Natural killer cell treated with Interleukin-12 subunit alpha and Interleukin-12 subunit beta and Interleukin-15 and Interleukin-18, amount 100 ng/mL, for 72 hours (primary cell): Measurements from ENCODE around the gene MACC1. TPM values are rescaled to one million over a fixed set of nuclear protein-coding genes. Genes with fewer than 3 reads are reported as not detected.

Source experiments
- ATAC-seq, 2 donors: fragments of 150-1000 bp; cut with Tn5 transposase in 1 of 2; sonication (Bioruptor Pico), chemical (Tn5 transposase) in 1 of 2; 2 replicates each; pipeline ENCODE4 v1.10.0; 2021
- DNase-seq: peaks from one replicate; pipeline ENCODE4 v3.0.0; 2022; ENCODE audit warnings: low spot score
- H3K27ac Mint-ChIP-seq, 2 donors: 1 replicate in 1 of 2; 2 replicates in 1 of 2; pipeline ENCODE4 v1.8.0; 2022; ENCODE audit warnings: mixed read lengths in 2 of 2, mild to moderate bottlenecking in 1 of 2, moderate library complexity in 1 of 2
- H3K27me3 Mint-ChIP-seq, 2 donors: 1 replicate in 1 of 2; 2 replicates in 1 of 2; pipeline ENCODE4 v1.8.0; 2022; ENCODE audit warnings: mixed read lengths in 2 of 2
- H3K36me3 Mint-ChIP-seq: one replicate; pipeline ENCODE4 v1.8.0; 2022; ENCODE audit warnings: mixed read lengths
- H3K4me1 Mint-ChIP-seq, 2 donors: 1 replicate in 1 of 2; 2 replicates in 1 of 2; pipeline ENCODE4 v1.8.0; 2022; ENCODE audit warnings: low read depth in 2 of 2, mixed read lengths in 2 of 2, mild to moderate bottlenecking in 1 of 2
- H3K4me3 Mint-ChIP-seq: one replicate; pipeline ENCODE4 v1.8.0; 2022; ENCODE audit warnings: mixed read lengths
- H3K9me3 Mint-ChIP-seq: 2 replicates; pipeline ENCODE4 v1.8.0; 2022; ENCODE audit warnings: mixed read lengths
- total RNA-seq, 2 donors: library from RNA; stranded (reverse); gene quantifications; one replicate each; pipeline ENCODE4 v1.2.3, GENCODE V29; 2022

The MACC1 gene
- total RNA-seq, 2 donors from 2014 or later: 2.6 to 5.5 TPM

- Mint-ChIP-seq H3K4me1 (peaks cover 12 to 28% of the 10 kb centered on the region in 2 donors), H3K4me3 (peak overlapping the region; percentile 19), H3K27ac (peak overlapping the region; percentile 66 to 77), H3K36me3 (peaks cover 4% of the 10 kb centered on the region), H3K27me3 (peaks cover 0 to under 1% of the 10 kb centered on the region in 2 donors), H3K9me3 (peaks cover 4% of the 10 kb centered on the region)
- no peak for DNase-seq
- ATAC-seq: no peak
These were observed 21.1 kb upstream of the MACC1 start for GRCh38 chr7:20238194-20238753.

DNA sequence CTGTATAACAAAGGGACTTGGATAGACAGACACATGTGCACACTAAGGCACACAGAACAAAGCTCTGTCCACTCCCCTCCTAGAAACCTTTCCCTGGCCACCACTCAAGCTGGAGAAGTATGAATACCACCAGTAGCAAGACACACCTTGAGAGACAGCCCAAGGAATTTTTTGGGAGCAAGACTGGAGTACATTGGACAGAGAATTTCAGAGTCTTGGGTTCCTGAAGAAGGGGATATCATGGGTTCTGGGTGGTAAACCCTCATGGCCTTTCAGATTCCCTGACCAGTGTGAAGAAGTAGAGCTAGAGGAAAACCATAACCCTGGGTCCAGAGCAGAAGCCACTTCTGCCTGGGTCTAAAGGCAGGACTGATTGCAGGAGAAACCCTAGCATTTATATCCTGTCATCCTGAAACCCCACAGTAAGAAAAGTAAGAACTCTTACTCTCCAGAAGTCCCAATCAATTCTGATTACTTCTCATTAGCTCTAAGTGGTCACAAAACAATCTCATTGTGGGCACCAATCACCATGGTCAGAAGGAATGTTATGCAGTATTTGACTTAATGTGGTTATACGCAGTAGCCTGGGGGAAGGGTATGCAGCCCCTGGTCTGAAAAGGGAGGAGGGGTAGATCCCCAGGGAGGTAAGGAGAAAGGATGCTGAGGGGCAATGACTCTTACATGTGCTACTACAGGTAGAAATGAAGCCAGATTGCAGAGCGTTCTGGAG is 20.4 kb upstream of the MACC1 start:
- Mint-ChIP-seq H3K9me3 (peaks cover 8% of the 10 kb centered on the region), H3K36me3 (peaks cover 4% of the 10 kb centered on the region), H3K27me3 (peaks cover 3 to 7% of the 10 kb centered on the region in 2 donors), H3K27ac (peak overlapping the region in 1 of 2 donors; percentile 77), H3K4me3 (peak overlapping the region; percentile 19), H3K4me1 (peaks cover 12 to 28% of the 10 kb centered on the region in 2 donors)
- DNase-seq: no peak
- ATAC-seq: no peak

DNA sequence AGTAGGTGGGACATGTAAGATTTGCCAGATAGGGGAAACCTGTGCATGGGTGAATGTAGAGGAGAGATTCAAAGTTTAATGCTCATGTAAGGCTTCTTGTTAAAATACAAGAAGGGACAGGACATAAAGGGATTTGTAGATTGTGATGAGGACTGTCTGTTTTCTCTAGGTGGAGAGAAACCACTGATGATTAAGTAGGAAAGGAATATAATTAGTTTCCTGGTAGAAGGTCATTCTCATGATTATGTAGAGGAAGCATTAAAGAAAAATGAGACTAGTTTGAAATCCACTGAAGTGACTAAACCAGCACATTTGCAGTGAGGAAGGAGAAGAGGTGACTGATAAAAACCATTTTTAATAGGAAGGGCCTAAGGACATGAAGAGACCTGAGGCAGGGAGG is 19.6 kb upstream of the MACC1 start:
- DNase-seq: no peak
- peaks cover 12 to 28% of the 10 kb centered on the region in 2 donors for H3K4me1 Mint-ChIP-seq
- H3K4me3 Mint-ChIP-seq: peak overlapping the region; percentile 20
- H3K27ac Mint-ChIP-seq: peak overlapping the region; percentile 30 to 77
- H3K36me3 Mint-ChIP-seq: peaks cover 4% of the 10 kb centered on the region
- H3K27me3 Mint-ChIP-seq: peaks cover 4 to 9% of the 10 kb centered on the region in 2 donors
- H3K9me3 Mint-ChIP-seq: peaks cover 9% of the 10 kb centered on the region
- no peak for ATAC-seq

- Mint-ChIP-seq H3K36me3 (peaks cover 4% of the 10 kb centered on the region), H3K9me3 (peaks cover 9% of the 10 kb centered on the region), H3K4me3 (no peak overlapping the region), H3K27me3 (peaks cover 4 to 9% of the 10 kb centered on the region in 2 donors), H3K27ac (no peak overlapping the region), H3K4me1 (peaks cover 12 to 28% of the 10 kb centered on the region in 2 donors)
- DNase-seq (no peak), ATAC-seq (no peak)
These were observed 18.9 kb upstream of the MACC1 start for GRCh38 chr7:20236043-20236442.

DNA sequence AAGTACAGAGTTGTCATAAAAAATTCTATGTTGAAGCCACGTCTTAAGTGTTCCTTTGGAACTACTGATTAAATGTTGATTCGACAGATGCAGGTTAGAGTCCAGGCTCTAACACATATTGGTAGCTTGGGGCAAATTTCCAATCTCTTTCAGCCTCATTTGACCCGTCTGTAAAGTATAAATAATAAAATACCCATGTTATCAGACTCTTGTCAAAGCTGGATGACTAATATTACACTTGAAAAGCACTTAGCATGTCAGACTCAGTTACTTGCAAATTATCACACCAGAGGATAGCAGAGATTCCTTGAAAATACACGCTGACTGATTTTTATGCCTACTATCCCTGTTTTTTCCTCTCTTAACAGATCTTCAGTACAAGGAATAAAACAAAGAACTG is 18.1 kb upstream of the MACC1 start:
- ATAC-seq (no peak), DNase-seq (no peak)
- Mint-ChIP-seq H3K4me1 (peaks cover 12 to 28% of the 10 kb centered on the region in 2 donors), H3K4me3 (no peak overlapping the region), H3K27me3 (peaks cover 4 to 9% of the 10 kb centered on the region in 2 donors), H3K27ac (no peak overlapping the region), H3K36me3 (peaks cover 4% of the 10 kb centered on the region), H3K9me3 (peaks cover 9% of the 10 kb centered on the region)

- no peak for DNase-seq
- Mint-ChIP-seq H3K27ac (no peak overlapping the region), H3K9me3 (peaks cover 9% of the 10 kb centered on the region), H3K4me1 (peaks cover 5 to 17% of the 10 kb centered on the region in 2 donors), H3K27me3 (peaks cover 4 to 9% of the 10 kb centered on the region in 2 donors), H3K36me3 (peaks cover 4% of the 10 kb centered on the region), H3K4me3 (no peak overlapping the region)
- no peak for ATAC-seq
These were observed 16.2 kb upstream of the MACC1 start for GRCh38 chr7:20233362-20233761.

- no peak overlapping the region for H3K4me3 Mint-ChIP-seq
- H3K27me3 Mint-ChIP-seq: peaks cover 4 to 9% of the 10 kb centered on the region in 2 donors
- no peak overlapping the region for H3K27ac Mint-ChIP-seq
- peaks cover 9% of the 10 kb centered on the region for H3K9me3 Mint-ChIP-seq
- ATAC-seq (peak in 1 of 2 donors; percentile 60), DNase-seq (no peak)
- H3K4me1 Mint-ChIP-seq: peaks cover under 1 to 12% of the 10 kb centered on the region in 2 donors
- peaks cover 4% of the 10 kb centered on the region for H3K36me3 Mint-ChIP-seq
These were observed 15.7 kb upstream of the MACC1 start for GRCh38 chr7:20232848-20233247.

DNA sequence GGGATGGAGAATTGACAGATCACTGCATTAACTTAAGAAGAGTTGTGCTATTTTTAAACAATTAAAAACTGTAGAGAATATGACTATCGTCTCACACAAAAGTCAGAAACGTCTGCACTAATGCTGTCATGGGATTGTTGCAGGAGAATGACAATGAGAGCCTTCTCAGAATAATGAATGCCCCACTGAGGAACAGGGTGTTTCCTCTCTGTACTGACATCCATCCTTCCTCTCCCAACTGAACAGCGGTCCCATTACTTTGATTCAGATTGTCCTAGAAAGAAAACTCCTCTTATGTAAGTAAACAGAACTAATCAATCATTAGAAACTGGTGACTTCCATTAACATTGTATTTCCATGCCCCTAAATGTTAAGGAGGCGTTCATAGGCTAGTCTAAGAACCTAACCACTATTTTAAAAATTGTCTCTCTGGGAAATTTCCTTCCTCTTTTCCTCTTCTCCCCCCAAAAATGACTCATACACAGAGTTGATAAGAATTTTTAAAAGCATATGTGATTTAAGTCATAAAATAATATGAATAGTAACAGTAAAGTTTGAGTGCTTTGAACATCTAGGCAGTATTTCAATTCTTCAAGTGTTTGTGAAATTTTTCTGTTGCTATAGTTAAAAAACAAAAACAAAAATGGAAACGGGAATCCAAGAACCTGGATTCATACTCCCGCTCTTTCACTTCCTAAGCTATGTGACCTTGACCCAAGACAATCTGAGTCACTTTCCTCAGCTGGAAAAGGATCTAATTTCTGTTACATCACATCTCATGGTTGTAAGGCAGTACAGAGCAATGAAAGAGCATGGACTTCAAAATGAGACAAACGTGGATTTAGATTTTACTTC is 12.7 kb upstream of the MACC1 start:
- Mint-ChIP-seq H3K4me1 (peaks cover 6 to 10% of the 10 kb centered on the region in 2 donors), H3K36me3 (no peaks in the 10 kb centered on the region), H3K9me3 (peaks cover 13% of the 10 kb centered on the region), H3K4me3 (no peak overlapping the region), H3K27ac (no peak overlapping the region), H3K27me3 (peaks cover 4 to 9% of the 10 kb centered on the region in 2 donors)
- no peak for ATAC-seq
- DNase-seq: no peak

DNA sequence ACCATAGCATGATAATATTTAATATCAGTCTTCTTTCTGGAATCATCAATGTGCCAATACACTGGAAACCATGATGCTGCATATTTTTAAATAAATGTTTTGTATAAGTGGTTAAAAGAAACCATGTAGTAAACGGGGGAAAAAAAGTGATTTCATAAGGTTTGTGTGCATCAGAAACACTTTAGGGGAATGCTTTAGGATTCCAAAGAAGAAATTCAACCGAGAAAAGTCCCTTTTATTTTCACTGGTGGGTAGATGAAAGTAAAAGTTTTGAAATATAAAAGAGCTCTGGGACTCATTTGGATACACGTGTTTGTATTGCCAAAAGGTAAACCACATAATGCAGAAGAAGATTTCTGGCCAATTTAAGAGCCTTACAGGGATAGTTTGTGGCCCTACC is 11.9 kb upstream of the MACC1 start:
- H3K4me1 Mint-ChIP-seq: peaks cover 6 to 10% of the 10 kb centered on the region in 2 donors
- H3K27me3 Mint-ChIP-seq: peaks cover 4 to 9% of the 10 kb centered on the region in 2 donors
- H3K36me3 Mint-ChIP-seq: no peaks in the 10 kb centered on the region
- H3K27ac Mint-ChIP-seq: no peak overlapping the region
- DNase-seq (no peak), ATAC-seq (no peak)
- no peak overlapping the region for H3K4me3 Mint-ChIP-seq
- H3K9me3 Mint-ChIP-seq: peaks cover 14% of the 10 kb centered on the region

DNA sequence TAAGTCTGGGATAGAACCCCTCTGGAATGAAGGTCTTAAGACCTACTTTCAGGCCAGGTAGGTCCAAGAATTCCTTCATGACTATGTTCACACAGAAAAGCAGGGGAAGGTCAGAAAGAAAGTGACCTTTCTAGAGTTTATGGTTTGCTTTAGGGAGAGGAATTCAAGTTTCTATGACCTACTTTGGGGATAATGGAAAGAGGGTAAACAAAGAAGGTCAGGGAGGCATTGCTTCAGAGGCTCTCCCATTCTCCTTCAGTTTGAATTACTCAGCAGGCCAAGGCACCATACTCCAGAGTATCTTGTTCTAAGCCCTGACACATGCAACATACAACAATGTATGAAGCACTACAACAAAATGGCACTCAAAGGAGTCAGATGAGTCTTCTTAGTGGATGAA is 11.5 kb upstream of the MACC1 start:
- DNase-seq (no peak), ATAC-seq (no peak)
- Mint-ChIP-seq H3K27ac (no peak overlapping the region), H3K36me3 (no peaks in the 10 kb centered on the region), H3K27me3 (peaks cover 4 to 9% of the 10 kb centered on the region in 2 donors), H3K4me3 (no peak overlapping the region), H3K9me3 (peaks cover 14% of the 10 kb centered on the region), H3K4me1 (peaks cover 6 to 14% of the 10 kb centered on the region in 2 donors)

GRCh38 chr7:20227291-20227795 is 10.2 kb upstream of the MACC1 start:
- H3K36me3 Mint-ChIP-seq: no peaks in the 10 kb centered on the region
- H3K9me3 Mint-ChIP-seq: peaks cover 9% of the 10 kb centered on the region
- no peak for ATAC-seq
- H3K27me3 Mint-ChIP-seq: no peaks in the 10 kb centered on the region
- H3K4me3 Mint-ChIP-seq: no peak overlapping the region
- DNase-seq: no peak
- H3K27ac Mint-ChIP-seq: no peak overlapping the region
- peaks cover 10 to 18% of the 10 kb centered on the region in 2 donors for H3K4me1 Mint-ChIP-seq

DNA sequence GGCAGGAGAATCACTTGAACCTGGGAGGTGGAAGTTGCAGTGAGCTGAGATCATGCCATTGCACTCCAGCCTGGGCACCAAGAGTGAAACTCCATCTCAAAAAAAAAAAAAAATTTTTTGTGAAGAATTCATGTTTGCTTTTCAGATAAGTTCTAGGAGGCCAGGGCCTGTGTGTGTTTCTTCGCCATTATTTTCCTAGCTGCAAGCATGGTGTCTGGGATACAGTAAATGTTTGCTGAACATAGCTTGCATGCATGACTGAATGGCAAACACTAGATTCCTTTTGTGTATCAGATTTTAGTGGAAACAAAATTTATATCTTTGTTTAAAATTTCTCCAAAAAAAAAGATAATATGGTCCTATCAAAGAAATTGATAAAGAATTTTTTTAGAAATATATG is 9.7 kb upstream of the MACC1 start:
- Mint-ChIP-seq H3K9me3 (peaks cover 9% of the 10 kb centered on the region), H3K27ac (no peak overlapping the region), H3K4me1 (peaks cover 12 to 21% of the 10 kb centered on the region in 2 donors), H3K27me3 (no peaks in the 10 kb centered on the region), H3K36me3 (no peaks in the 10 kb centered on the region), H3K4me3 (no peak overlapping the region)
- ATAC-seq: no peak
- DNase-seq: no peak

DNA sequence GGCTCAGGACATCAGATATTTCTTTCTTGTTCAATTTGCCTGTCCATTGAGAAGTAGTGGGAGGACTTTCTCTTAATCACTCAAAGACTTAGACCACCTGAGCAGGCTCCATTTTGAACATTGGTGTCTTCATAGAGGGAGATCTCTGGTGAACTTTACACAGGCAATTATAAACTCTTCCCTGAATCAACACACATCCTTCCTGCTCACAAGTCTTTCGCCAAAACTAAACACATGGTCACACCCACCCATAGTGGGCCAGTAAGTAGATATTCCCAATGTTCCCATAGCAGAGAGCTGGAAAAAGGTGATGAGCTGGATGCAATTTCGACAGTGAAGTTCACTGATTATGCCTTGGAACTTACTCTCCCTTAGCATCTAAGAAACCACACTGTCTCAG is 8.2 kb upstream of the MACC1 start:
- DNase-seq (no peak), ATAC-seq (no peak)
- Mint-ChIP-seq H3K4me3 (no peak overlapping the region), H3K36me3 (no peaks in the 10 kb centered on the region), H3K27me3 (no peaks in the 10 kb centered on the region), H3K27ac (no peak overlapping the region), H3K9me3 (peaks cover 9% of the 10 kb centered on the region), H3K4me1 (peaks cover 17 to 31% of the 10 kb centered on the region in 2 donors)
